HG02571 (cell line): ENCODE measurements around the gene DSC3.
"Not testable (repeated sequence)": the region's sequence is repeated elsewhere in the genome, so short reads cannot be mapped to it uniquely, and the experiment has no call there.

Experiments used
- ATAC-seq: cut with Tn5 transposase; IDR thresholded peaks from one replicate; pipeline ENCODE4 v1.9.1; 2021; ENCODE audit warnings: mild to moderate bottlenecking, moderate library complexity; ENCODE audit not compliant: unreplicated experiment

Gene DSC3

GRCh38 chr18:30982285-30982992, 60.1 kb downstream of the DSC3 start:
- ATAC-seq: no peak

GRCh38 chr18:30978091-30978490, 64.5 kb downstream of the DSC3 start:
- ATAC-seq: not testable (repeated sequence)

GRCh38 chr18:30971338-30971956, 71.1 kb downstream of the DSC3 start:
- no peak for ATAC-seq

GRCh38 chr18:30970196-30970816, 72.2 kb downstream of the DSC3 start:
- ATAC-seq: no peak

GRCh38 chr18:30969670-30970170, 72.8 kb downstream of the DSC3 start:
- ATAC-seq: no peak

GRCh38 chr18:30967701-30968100, 74.8 kb downstream of the DSC3 start:
- no peak for ATAC-seq

- ATAC-seq: no peak
Observed at GRCh38 chr18:30965237-30965636, 77.3 kb downstream of the DSC3 start.

- ATAC-seq: no peak
Observed at GRCh38 chr18:30960661-30961060, 81.9 kb downstream of the DSC3 start.

- ATAC-seq: no peak
Observed at GRCh38 chr18:30957066-30957465, 85.5 kb downstream of the DSC3 start.

- no peak for ATAC-seq
Observed at GRCh38 chr18:30954262-30954661, 88.3 kb downstream of the DSC3 start.

- no peak for ATAC-seq
Observed at GRCh38 chr18:30945761-30946160, 96.8 kb downstream of the DSC3 start.

- ATAC-seq: no peak
Observed at GRCh38 chr18:30944773-30945417, 97.6 kb downstream of the DSC3 start.

GRCh38 chr18:30940952-30941539, 101.5 kb downstream of the DSC3 start:
- no peak for ATAC-seq
